NOMO-1 treated with DMSO at 0.1 percent for 48 hours (cell line): ENCODE results near the gene CCDC201.
"Not testable (repeated sequence)": the region's sequence is repeated elsewhere in the genome, so short reads cannot be mapped to it uniquely, and the experiment has no call there.

ENCODE experiments used
- DNase-seq: peaks from one replicate; lab custom pipeline; 2025; ENCODE audit not compliant: unreplicated experiment; lab: John Stamatoyannopoulos, UW

CCDC201 gene

GRCh38 chr7:45827731-45828130 is 45.2 kb downstream of the CCDC201 start:
- DNase-seq, result not testable (repeated sequence)

- DNase-seq, result not testable (repeated sequence)
These were observed 46.3 kb downstream of the CCDC201 start for GRCh38 chr7:45826550-45826949.

- not testable (repeated sequence) for DNase-seq
These were observed 54.1 kb downstream of the CCDC201 start for GRCh38 chr7:45818763-45819162.

GRCh38 chr7:45817913-45818312 is 55.0 kb downstream of the CCDC201 start:
- DNase-seq, result not testable (repeated sequence)

GRCh38 chr7:45817016-45817415 is 55.9 kb downstream of the CCDC201 start:
- DNase-seq, result not testable (repeated sequence)

GRCh38 chr7:45814216-45815118 is 58.4 kb downstream of the CCDC201 start:
- DNase-seq, result not testable (repeated sequence)

GRCh38 chr7:45813771-45814170 is 59.1 kb downstream of the CCDC201 start:
- not testable (repeated sequence) for DNase-seq

- DNase-seq, result no peak
These were observed 59.9 kb downstream of the CCDC201 start for GRCh38 chr7:45812946-45813345.

- DNase-seq, result not testable (repeated sequence)
These were observed 61.1 kb downstream of the CCDC201 start for GRCh38 chr7:45811652-45812234.

- DNase-seq, result not testable (repeated sequence)
These were observed 62.4 kb downstream of the CCDC201 start for GRCh38 chr7:45810451-45811005.
